ENCODE measurements around the gene MYH11. TPM values are rescaled to one million over a fixed set of nuclear protein-coding genes. Genes with fewer than 3 reads are reported as not detected.
A peak's percentile ranks its signal among the peaks of the same experiment; 100 is the strongest.

MYH11 gene
- total and polyA plus RNA-seq, 2 of the 13 experiments (the other 11 are each of a cell fraction or from before 2014, with no cell fraction given), result not detected

- TF ChIP-seq, protein P1, sequence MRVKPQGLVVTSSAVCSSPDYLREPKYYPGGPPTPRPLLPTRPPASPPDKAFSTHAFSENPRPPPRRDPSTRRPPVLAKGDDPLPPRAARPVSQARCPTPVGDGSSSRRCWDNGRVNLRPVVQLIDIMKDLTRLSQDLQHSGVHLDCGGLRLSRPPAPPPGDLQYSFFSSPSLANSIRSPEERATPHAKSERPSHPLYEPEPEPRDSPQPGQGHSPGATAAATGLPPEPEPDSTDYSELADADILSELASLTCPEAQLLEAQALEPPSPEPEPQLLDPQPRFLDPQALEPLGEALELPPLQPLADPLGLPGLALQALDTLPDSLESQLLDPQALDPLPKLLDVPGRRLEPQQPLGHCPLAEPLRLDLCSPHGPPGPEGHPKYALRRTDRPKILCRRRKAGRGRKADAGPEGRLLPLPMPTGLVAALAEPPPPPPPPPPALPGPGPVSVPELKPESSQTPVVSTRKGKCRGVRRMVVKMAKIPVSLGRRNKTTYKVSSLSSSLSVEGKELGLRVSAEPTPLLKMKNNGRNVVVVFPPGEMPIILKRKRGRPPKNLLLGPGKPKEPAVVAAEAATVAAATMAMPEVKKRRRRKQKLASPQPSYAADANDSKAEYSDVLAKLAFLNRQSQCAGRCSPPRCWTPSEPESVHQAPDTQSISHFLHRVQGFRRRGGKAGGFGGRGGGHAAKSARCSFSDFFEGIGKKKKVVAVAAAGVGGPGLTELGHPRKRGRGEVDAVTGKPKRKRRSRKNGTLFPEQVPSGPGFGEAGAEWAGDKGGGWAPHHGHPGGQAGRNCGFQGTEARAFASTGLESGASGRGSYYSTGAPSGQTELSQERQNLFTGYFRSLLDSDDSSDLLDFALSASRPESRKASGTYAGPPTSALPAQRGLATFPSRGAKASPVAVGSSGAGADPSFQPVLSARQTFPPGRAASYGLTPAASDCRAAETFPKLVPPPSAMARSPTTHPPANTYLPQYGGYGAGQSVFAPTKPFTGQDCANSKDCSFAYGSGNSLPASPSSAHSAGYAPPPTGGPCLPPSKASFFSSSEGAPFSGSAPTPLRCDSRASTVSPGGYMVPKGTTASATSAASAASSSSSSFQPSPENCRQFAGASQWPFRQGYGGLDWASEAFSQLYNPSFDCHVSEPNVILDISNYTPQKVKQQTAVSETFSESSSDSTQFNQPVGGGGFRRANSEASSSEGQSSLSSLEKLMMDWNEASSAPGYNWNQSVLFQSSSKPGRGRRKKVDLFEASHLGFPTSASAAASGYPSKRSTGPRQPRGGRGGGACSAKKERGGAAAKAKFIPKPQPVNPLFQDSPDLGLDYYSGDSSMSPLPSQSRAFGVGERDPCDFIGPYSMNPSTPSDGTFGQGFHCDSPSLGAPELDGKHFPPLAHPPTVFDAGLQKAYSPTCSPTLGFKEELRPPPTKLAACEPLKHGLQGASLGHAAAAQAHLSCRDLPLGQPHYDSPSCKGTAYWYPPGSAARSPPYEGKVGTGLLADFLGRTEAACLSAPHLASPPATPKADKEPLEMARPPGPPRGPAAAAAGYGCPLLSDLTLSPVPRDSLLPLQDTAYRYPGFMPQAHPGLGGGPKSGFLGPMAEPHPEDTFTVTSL (CRISPR knock-in tag; IDR thresholded peaks at IDR 0.05; ENCODE audit: borderline replicate concordance), result no peak
- TF ChIP-seq, protein P2, sequence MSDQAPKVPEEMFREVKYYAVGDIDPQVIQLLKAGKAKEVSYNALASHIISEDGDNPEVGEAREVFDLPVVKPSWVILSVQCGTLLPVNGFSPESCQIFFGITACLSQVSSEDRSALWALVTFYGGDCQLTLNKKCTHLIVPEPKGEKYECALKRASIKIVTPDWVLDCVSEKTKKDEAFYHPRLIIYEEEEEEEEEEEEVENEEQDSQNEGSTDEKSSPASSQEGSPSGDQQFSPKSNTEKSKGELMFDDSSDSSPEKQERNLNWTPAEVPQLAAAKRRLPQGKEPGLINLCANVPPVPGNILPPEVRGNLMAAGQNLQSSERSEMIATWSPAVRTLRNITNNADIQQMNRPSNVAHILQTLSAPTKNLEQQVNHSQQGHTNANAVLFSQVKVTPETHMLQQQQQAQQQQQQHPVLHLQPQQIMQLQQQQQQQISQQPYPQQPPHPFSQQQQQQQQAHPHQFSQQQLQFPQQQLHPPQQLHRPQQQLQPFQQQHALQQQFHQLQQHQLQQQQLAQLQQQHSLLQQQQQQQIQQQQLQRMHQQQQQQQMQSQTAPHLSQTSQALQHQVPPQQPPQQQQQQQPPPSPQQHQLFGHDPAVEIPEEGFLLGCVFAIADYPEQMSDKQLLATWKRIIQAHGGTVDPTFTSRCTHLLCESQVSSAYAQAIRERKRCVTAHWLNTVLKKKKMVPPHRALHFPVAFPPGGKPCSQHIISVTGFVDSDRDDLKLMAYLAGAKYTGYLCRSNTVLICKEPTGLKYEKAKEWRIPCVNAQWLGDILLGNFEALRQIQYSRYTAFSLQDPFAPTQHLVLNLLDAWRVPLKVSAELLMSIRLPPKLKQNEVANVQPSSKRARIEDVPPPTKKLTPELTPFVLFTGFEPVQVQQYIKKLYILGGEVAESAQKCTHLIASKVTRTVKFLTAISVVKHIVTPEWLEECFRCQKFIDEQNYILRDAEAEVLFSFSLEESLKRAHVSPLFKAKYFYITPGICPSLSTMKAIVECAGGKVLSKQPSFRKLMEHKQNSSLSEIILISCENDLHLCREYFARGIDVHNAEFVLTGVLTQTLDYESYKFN (CRISPR knock-in tag; conservative IDR thresholded peaks at IDR 0.05), result no peak
- TF ChIP-seq GABPA (IDR thresholded peaks at IDR 0.05; ENCODE audit: low read depth, low read length), result no peak
- TF ChIP-seq GABPA (CRISPR knock-in tag; IDR thresholded peaks at IDR 0.05; ENCODE audit: low read depth), result no peak
- TF ChIP-seq PPARG (CRISPR knock-in tag; conservative IDR thresholded peaks at IDR 0.05), result no peak
- TF ChIP-seq TP53 (CRISPR knock-in tag; conservative IDR thresholded peaks at IDR 0.05), result 0 out of 2 replicates have a peak, but pooled peaks have one; percentile 68
- no peak for TF ChIP-seq ARID3A (IDR thresholded peaks at IDR 0.05; ENCODE audit: low read depth, low read length)
- TF ChIP-seq ATF3 (CRISPR knock-in tag; IDR thresholded peaks at IDR 0.05), result no peak
- TF ChIP-seq ZNF274 (CRISPR knock-in tag; IDR thresholded peaks at IDR 0.05), result 0 out of 2 replicates have a peak, but pooled peaks have one; percentile 7
- TF ChIP-seq ZNF75D (CRISPR knock-in tag; IDR thresholded peaks at IDR 0.05; ENCODE audit: borderline replicate concordance), result no peak
- TF ChIP-seq, protein P3, sequence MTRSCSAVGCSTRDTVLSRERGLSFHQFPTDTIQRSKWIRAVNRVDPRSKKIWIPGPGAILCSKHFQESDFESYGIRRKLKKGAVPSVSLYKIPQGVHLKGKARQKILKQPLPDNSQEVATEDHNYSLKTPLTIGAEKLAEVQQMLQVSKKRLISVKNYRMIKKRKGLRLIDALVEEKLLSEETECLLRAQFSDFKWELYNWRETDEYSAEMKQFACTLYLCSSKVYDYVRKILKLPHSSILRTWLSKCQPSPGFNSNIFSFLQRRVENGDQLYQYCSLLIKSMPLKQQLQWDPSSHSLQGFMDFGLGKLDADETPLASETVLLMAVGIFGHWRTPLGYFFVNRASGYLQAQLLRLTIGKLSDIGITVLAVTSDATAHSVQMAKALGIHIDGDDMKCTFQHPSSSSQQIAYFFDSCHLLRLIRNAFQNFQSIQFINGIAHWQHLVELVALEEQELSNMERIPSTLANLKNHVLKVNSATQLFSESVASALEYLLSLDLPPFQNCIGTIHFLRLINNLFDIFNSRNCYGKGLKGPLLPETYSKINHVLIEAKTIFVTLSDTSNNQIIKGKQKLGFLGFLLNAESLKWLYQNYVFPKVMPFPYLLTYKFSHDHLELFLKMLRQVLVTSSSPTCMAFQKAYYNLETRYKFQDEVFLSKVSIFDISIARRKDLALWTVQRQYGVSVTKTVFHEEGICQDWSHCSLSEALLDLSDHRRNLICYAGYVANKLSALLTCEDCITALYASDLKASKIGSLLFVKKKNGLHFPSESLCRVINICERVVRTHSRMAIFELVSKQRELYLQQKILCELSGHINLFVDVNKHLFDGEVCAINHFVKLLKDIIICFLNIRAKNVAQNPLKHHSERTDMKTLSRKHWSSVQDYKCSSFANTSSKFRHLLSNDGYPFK (CRISPR knock-in tag; IDR thresholded peaks at IDR 0.05; ENCODE audit: borderline replicate concordance), result no peak
- no peak for TF ChIP-seq NR2C2 (CRISPR knock-in tag; IDR thresholded peaks at IDR 0.05; ENCODE audit: borderline replicate concordance)
- TF ChIP-seq ARNTL (CRISPR knock-in tag; IDR thresholded peaks at IDR 0.05), result 0 out of 2 replicates have a peak, but pooled peaks have one; percentile 57
- TF ChIP-seq PAX8 (CRISPR knock-in tag; IDR thresholded peaks at IDR 0.05; ENCODE audit: borderline replicate concordance), result 0 out of 2 replicates have a peak, but pooled peaks have one; percentile 55
These were observed 79.2 kb downstream of the MYH11 start (continued) for GRCh38 chr16:15777533-15778203.

Data from HepG2 (cell line).